Tibial artery (tissue), 4 donors: Measurements from ENCODE around the gene IGSF5.
"Not testable (repeated sequence)": the region's sequence is repeated elsewhere in the genome, so short reads cannot be mapped to it uniquely, and the experiment has no call there.

Experiments used
- DNase-seq, 2 donors: peaks; one replicate each; pipeline ENCODE4 v3.0.0-alpha.2; 2019
- H3K27ac ChIP-seq, 2 donors: fragments of 200-600 bp; sonication (generic) in 1 of 2; 1 replicate in 1 of 2; 2 replicates in 1 of 2; pipeline ENCODE4 v1.5.1; 2018 to 2019; ENCODE audit warnings: mild to moderate bottlenecking in 1 of 2
- H3K27me3 ChIP-seq, 2 donors: fragments of 200-600 bp; sonication (generic) in 1 of 2; one replicate each; pipeline versions ENCODE4 v1.5.1 to v1.6.0; 2016 to 2019
- H3K36me3 ChIP-seq, 3 donors: fragments of 200-600 bp; sonication (generic) in 2 of 3; one replicate each; pipeline ENCODE4 v1.5.1; 2016 to 2019; ENCODE audit warnings: mild to moderate bottlenecking in 2 of 3
- H3K4me1 ChIP-seq, 4 donors: fragments of 200-600 bp; sonication (generic) in 2 of 4; 1 replicate in 3 of 4; 2 replicates in 1 of 4; pipeline ENCODE4 v1.5.1; 2016 to 2019
- H3K4me3 ChIP-seq, 2 donors: fragments of 200-600 bp; sonication (generic) in 1 of 2; 1 replicate in 1 of 2; 2 replicates in 1 of 2; pipeline ENCODE4 v1.5.1; 2018 to 2019; ENCODE audit warnings: mild to moderate bottlenecking in 2 of 2
- H3K9me3 ChIP-seq, 3 donors: fragments of 200-600 bp; sonication (generic) in 1 of 3; one replicate each; pipeline ENCODE4 v1.5.1; 2016 to 2019
- intact Hi-C: fragments of 100-400 bp; cut with DNase I; formaldehyde crosslinking; loops from one replicate; pipeline ENCODE4 v1.15.0; 2023; ENCODE audit warnings: low total_unique reads
- TF ChIP-seq, protein P1 (sequence below), 2 experiments: fragments of 200-600 bp in 1 of 2; fragments of 450-650 bp in 1 of 2; IDR thresholded peaks; one replicate each; pipeline ENCODE4 v1.5.1; 2017 to 2019; ENCODE audit warnings: antibody characterized with exemption in 2 of 2, mild to moderate bottlenecking in 1 of 2, moderate library complexity in 1 of 2

The IGSF5 gene

DNA sequence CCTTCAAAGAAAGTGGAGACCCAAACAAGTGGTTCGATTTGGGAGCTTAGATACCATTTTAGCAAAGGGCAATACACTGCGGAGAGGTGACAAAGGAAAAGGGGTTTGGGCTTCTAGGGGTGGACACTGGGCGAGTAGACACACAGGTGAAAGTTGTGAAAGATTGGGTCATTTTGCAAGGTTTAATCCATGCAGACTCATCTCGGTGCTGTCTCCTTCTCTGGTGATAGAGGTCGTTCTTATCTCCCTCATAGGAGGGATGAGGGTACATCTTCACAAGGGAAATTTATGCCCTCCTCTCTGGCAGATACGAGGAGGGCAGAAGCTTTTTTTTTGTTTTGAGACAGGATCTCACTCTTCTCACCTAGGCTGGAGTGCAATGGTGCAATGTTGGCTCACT lies 6.4 kb upstream of the IGSF5 start:
- Histone ChIP-seq H3K4me3 (no peak overlapping the region), H3K4me1 (no peaks in the 10 kb centered on the region), H3K27ac (no peak overlapping the region), H3K9me3 (no peaks in the 10 kb centered on the region), H3K27me3 (no peaks in the 10 kb centered on the region), H3K36me3 (no peaks in the 10 kb centered on the region)
- DNase-seq = no peak
- TF ChIP-seq, protein P1, sequence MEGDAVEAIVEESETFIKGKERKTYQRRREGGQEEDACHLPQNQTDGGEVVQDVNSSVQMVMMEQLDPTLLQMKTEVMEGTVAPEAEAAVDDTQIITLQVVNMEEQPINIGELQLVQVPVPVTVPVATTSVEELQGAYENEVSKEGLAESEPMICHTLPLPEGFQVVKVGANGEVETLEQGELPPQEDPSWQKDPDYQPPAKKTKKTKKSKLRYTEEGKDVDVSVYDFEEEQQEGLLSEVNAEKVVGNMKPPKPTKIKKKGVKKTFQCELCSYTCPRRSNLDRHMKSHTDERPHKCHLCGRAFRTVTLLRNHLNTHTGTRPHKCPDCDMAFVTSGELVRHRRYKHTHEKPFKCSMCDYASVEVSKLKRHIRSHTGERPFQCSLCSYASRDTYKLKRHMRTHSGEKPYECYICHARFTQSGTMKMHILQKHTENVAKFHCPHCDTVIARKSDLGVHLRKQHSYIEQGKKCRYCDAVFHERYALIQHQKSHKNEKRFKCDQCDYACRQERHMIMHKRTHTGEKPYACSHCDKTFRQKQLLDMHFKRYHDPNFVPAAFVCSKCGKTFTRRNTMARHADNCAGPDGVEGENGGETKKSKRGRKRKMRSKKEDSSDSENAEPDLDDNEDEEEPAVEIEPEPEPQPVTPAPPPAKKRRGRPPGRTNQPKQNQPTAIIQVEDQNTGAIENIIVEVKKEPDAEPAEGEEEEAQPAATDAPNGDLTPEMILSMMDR (IDR thresholded peaks at IDR 0.05) = no peak
- intact Hi-C loops = no loop called here

DNA sequence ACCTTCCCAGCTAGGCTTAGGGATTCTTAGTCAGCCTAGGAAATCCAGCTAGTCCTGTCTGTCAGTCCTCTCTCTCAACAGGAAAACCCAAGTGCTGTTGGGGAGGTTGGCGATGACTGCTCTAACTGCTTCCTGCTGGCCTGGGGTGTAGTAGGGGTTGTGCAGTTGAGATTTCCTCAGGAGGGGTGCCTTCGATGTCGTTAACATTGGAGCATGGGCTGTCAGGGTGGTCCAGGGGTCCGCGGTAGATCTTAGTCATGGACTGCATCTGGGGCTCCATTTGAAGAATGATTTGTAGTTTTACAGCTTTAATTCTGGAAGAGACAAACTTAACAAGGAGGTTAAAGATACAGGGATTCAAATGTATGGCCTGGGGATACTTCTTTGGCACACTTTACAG lies 5.5 kb upstream of the IGSF5 start:
- H3K27ac ChIP-seq, H3K4me3 ChIP-seq: not testable (repeated sequence)

DNA sequence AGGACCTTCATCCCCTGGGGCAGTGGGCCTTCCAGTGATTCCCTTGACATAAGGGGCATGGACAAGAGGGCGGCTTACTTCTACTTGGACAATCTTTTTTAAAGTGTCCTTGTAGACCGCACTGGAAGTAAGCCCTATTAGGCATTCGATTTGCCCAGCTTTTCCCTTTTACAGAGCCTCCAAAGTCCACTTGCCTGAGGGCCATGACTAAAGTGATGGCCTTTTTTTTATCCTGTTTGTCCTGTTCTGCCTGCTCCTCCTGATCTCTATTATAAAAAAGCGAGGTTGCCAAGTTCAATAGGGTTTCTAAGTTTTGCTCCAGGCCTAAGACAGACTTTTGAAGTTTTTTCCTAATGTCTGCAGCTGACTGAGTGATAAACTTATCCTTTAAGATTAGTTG lies 2.4 kb upstream of the IGSF5 start:
- H3K36me3 ChIP-seq, DNase-seq, intact Hi-C loops, H3K27me3 ChIP-seq, H3K4me1 ChIP-seq, H3K27ac ChIP-seq, H3K9me3 ChIP-seq, H3K4me3 ChIP-seq: not testable (repeated sequence)

More for the DNA sequence above, 5.5 kb upstream of the IGSF5 start:
- DNase-seq, H3K36me3 ChIP-seq, H3K9me3 ChIP-seq, H3K27me3 ChIP-seq, H3K4me1 ChIP-seq, intact Hi-C loops: not testable (repeated sequence)

DNA sequence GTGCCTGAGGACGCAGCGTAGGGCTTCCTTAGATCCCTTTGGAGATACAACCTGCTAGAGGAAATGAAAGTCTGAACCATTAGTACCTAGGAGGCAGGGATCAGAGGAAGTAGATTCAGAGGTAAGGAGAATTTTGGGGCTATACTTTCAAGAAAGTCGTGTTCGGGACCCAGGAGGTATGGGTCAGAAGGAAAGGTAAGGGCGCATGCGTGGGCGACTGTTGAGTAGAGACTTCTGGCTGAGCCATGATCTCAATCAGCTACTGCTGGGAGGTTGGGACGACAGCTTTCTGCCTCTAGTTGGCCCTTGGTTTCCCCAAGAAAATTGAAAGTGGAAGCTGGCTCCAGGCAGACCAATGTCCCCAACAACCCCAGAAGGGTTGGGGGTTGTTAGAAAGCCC lies 349 bp downstream of the IGSF5 start:
- intact Hi-C loops, H3K4me3 ChIP-seq, H3K36me3 ChIP-seq, H3K4me1 ChIP-seq, H3K27me3 ChIP-seq, H3K27ac ChIP-seq, H3K9me3 ChIP-seq, DNase-seq: not testable (repeated sequence)

DNA sequence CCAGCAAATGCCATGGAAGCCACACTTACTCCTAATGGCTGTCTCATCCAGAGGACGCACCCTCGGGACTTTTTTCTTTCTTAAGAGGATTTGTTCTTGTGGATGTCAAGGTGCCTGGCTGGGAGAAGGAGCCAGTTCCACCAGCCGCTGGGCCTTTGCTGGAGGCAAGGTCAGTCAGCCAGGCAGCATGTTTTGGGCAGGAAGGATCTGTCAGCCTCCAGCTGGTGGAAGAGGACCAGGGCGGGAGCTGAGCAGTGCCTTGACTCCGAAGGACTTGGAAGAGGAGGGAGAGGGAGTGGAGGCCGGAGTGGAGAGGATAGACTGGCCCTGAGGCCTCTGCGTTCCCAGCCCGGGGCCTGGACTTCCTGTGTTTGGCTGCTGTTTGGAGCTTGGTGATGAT lies 5.7 kb downstream of the IGSF5 start:
- intact Hi-C loops = no loop called here
- TF ChIP-seq, protein P1 (IDR thresholded peaks at IDR 0.05) = no peak
- H3K9me3 ChIP-seq = peaks cover 0 to 11% (median 7%) of the 10 kb centered on the region in 3 donors
- H3K36me3 ChIP-seq = no peaks in the 10 kb centered on the region
- H3K4me1 ChIP-seq = no peaks in the 10 kb centered on the region
- H3K27ac ChIP-seq = no peak overlapping the region
- no peak overlapping the region for H3K4me3 ChIP-seq
- no peak for DNase-seq
- H3K27me3 ChIP-seq = no peaks in the 10 kb centered on the region

DNA sequence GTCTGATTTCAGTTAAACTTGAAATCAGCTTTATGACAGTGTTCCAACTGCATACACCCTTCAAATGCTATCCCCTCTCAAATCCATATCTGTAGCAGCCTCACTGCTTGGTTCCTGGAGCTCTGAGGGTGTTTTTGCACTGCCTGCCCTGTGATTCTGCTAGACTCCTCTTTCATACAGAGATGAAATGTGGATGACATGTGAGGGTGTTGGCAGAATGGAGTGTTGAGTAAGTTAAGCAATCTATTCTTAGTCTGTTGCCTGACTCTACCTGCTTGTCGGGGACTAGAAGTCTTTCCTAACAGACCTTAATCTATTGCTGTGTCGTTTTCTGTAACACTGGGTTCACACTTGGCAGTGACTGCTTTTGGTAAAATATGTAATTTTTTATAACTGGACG lies 9.8 kb downstream of the IGSF5 start:
- no peak for DNase-seq
- TF ChIP-seq, protein P1 (IDR thresholded peaks at IDR 0.05) = no peak
- peaks cover 0 to 11% (median 7%) of the 10 kb centered on the region in 3 donors for H3K9me3 ChIP-seq
- intact Hi-C loops = no loop called here
- H3K4me1 ChIP-seq = no peaks in the 10 kb centered on the region
- H3K27me3 ChIP-seq = peaks cover 0 to 3% of the 10 kb centered on the region in 2 donors
- no peak overlapping the region for H3K27ac ChIP-seq
- H3K4me3 ChIP-seq = no peak overlapping the region
- H3K36me3 ChIP-seq = no peaks in the 10 kb centered on the region

DNA sequence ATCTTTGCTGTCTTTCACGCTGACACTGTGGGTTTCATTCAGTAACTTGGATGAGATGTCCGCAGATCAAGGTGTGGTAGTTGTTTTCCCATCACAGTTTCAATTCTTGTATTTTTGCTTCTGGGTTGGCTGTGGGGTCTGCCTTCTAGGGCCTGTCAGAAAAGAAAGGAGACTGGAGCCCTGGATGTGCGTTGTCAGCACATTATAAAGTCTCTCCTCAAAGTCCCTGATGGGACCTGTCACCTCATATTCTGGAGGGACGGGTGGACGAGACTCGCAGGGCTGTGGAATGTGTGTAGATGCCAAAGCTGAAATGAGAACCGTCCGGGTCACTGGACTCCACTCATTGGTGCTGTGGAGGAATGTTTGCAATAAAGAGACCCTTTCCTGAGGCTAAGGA lies 11.3 kb downstream of the IGSF5 start:
- Histone ChIP-seq H3K4me1 (no peaks in the 10 kb centered on the region), H3K4me3 (no peak overlapping the region), H3K27me3 (peaks cover 0 to 3% of the 10 kb centered on the region in 2 donors), H3K9me3 (peaks cover 0 to 11% (median 7%) of the 10 kb centered on the region in 3 donors), H3K36me3 (no peaks in the 10 kb centered on the region), H3K27ac (no peak overlapping the region)
- DNase-seq = no peak
- TF ChIP-seq, protein P1 (IDR thresholded peaks at IDR 0.05) = no peak
- intact Hi-C loops = no loop called here
